Thoracic aorta (tissue), 2 donors: Measurements from ENCODE around the gene UNC5A. TPM values are rescaled to one million over a fixed set of nuclear protein-coding genes. Genes with fewer than 3 reads are reported as not detected.

Experiments used
- ATAC-seq: fragments of 150-250 bp; one replicate; pipeline ENCODE4 v1.8.0; 2017; ENCODE audit warnings: low read depth; ENCODE audit not compliant: insufficient number of reproducible peaks, low FRiP score
- DNase-seq: peaks from one replicate; pipeline ENCODE4 v3.0.0-alpha.2; 2020; ENCODE audit warnings: low spot score
- H3K27ac ChIP-seq, 2 donors: fragments of 200-600 bp; sonication (generic); 1 replicate in 1 of 2; 2 replicates in 1 of 2; pipeline ENCODE4 v1.5.1; 2016; ENCODE audit warnings: mild to moderate bottlenecking in 2 of 2, moderate library complexity in 2 of 2
- H3K27me3 ChIP-seq: fragments of 200-600 bp; sonication (generic); replicated peaks from 2 replicates; pipeline ENCODE4 v1.6.0; 2016; ENCODE audit warnings: mild to moderate bottlenecking; ENCODE audit not compliant: insufficient read depth
- H3K36me3 ChIP-seq: fragments of 200-600 bp; sonication (generic); one replicate; pipeline ENCODE4 v1.5.1; 2016
- H3K4me1 ChIP-seq, 2 donors: fragments of 200-600 bp; sonication (generic); 1 replicate in 1 of 2; 2 replicates in 1 of 2; pipeline versions ENCODE4 v1.5.1 to v1.6.0; 2016; ENCODE audit warnings: low read depth in 2 of 2, mild to moderate bottlenecking in 1 of 2; ENCODE audit not compliant: control insufficient read depth in 1 of 2
- H3K4me3 ChIP-seq: fragments of 200-600 bp; sonication (generic); 2 replicates; pipeline ENCODE4 v1.5.1; 2016; ENCODE audit warnings: mild to moderate bottlenecking
- H3K9me3 ChIP-seq: fragments of 200-600 bp; sonication (generic); 2 replicates; pipeline ENCODE4 v1.5.1; 2016
- CTCF ChIP-seq: fragments of 200-600 bp; sonication (generic); IDR thresholded peaks from one replicate; pipeline ENCODE4 v1.5.1; 2019; ENCODE audit warnings: antibody characterized with exemption
- total RNA-seq, 2 donors: library from RNA; depleted of rRNA; stranded (reverse); fragments of >200 nt; gene quantifications; one replicate each; pipeline versions ENCODE4 v1.1.0 to v1.2.3, GENCODE V29; 2016

The UNC5A gene
- total RNA-seq, 2 donors from 2014 or later, result not detected

GRCh38 chr5:176891331-176891958 lies 81.1 kb downstream of the UNC5A start:
- Histone ChIP-seq H3K9me3 (no peaks in the 10 kb centered on the region), H3K27ac (no peak overlapping the region), H3K27me3 (no peaks in the 10 kb centered on the region), H3K36me3 (no peaks in the 10 kb centered on the region), H3K4me1 (no peaks in the 10 kb centered on the region), H3K4me3 (no peak overlapping the region)
- ATAC-seq (no peak), DNase-seq (no peak)
- no peak for TF ChIP-seq CTCF

- Histone ChIP-seq H3K4me3 (no peak overlapping the region), H3K36me3 (no peaks in the 10 kb centered on the region), H3K4me1 (no peaks in the 10 kb centered on the region), H3K27ac (no peak overlapping the region), H3K27me3 (no peaks in the 10 kb centered on the region), H3K9me3 (no peaks in the 10 kb centered on the region)
- no peak for TF ChIP-seq CTCF
- no peak for ATAC-seq
- DNase-seq, result no peak
Observed at GRCh38 chr5:176892663-176893062, 82.3 kb downstream of the UNC5A start.

GRCh38 chr5:176894298-176894697 lies 83.9 kb downstream of the UNC5A start:
- DNase-seq, result no peak
- Histone ChIP-seq H3K4me3 (no peak overlapping the region), H3K4me1 (no peaks in the 10 kb centered on the region), H3K36me3 (no peaks in the 10 kb centered on the region), H3K9me3 (no peaks in the 10 kb centered on the region), H3K27me3 (no peaks in the 10 kb centered on the region), H3K27ac (no peak overlapping the region)
- TF ChIP-seq CTCF, result no peak
- no peak for ATAC-seq

GRCh38 chr5:176895831-176896230 lies 85.5 kb downstream of the UNC5A start:
- H3K9me3 ChIP-seq, result no peaks in the 10 kb centered on the region
- no peaks in the 10 kb centered on the region for H3K36me3 ChIP-seq
- no peaks in the 10 kb centered on the region for H3K4me1 ChIP-seq
- no peak overlapping the region for H3K4me3 ChIP-seq
- H3K27me3 ChIP-seq, result no peaks in the 10 kb centered on the region
- H3K27ac ChIP-seq, result no peak overlapping the region
- no peak for ATAC-seq
- TF ChIP-seq CTCF, result no peak
- no peak for DNase-seq

- Histone ChIP-seq H3K27ac (no peak overlapping the region), H3K27me3 (no peaks in the 10 kb centered on the region), H3K36me3 (no peaks in the 10 kb centered on the region), H3K4me3 (no peak overlapping the region), H3K9me3 (no peaks in the 10 kb centered on the region), H3K4me1 (no peaks in the 10 kb centered on the region)
- ATAC-seq (no peak), DNase-seq (no peak)
- no peak for TF ChIP-seq CTCF
Observed at GRCh38 chr5:176897263-176897662, 86.9 kb downstream of the UNC5A start.
